Neutrophil (primary cell): ENCODE data around the gene PREX1.

ENCODE experiments used
- H3K27ac ChIP-seq: fragments of 200-600 bp; sonication (generic); 2 replicates; pipeline ENCODE4 v1.5.1; 2016; ENCODE audit warnings: mild to moderate bottlenecking, moderate library complexity
- H3K27me3 ChIP-seq: fragments of 200-600 bp; sonication (generic); 2 replicates; pipeline ENCODE4 v1.6.0; 2016; ENCODE audit warnings: mild to moderate bottlenecking
- H3K36me3 ChIP-seq: fragments of 200-600 bp; sonication (generic); 2 replicates; pipeline ENCODE4 v1.5.1; 2017
- H3K4me1 ChIP-seq, 2 experiments: fragments of 200-600 bp in 1 of 2; sonication (generic) in 1 of 2; 1 replicate in 1 of 2; 2 replicates in 1 of 2; pipeline versions ENCODE4 v1.5.1 to v1.6.1; 2013 to 2016; ENCODE audit warnings: low read depth in 1 of 2, low read length in 1 of 2, mild to moderate bottlenecking in 1 of 2, moderate library complexity in 1 of 2; ENCODE audit not compliant: control insufficient read depth in 1 of 2, insufficient read depth in 1 of 2
- H3K4me3 ChIP-seq, 2 experiments: fragments of 200-600 bp in 1 of 2; sonication (generic) in 1 of 2; 1 replicate in 1 of 2; 2 replicates in 1 of 2; pipeline ENCODE4 v1.5.1; 2013 to 2016; ENCODE audit warnings: low read depth in 1 of 2, low read length in 1 of 2, mild to moderate bottlenecking in 1 of 2, moderate library complexity in 1 of 2
- H3K9me3 ChIP-seq: fragments of 200-600 bp; sonication (generic); 2 replicates; pipeline ENCODE4 v1.5.1; 2016
- CTCF ChIP-seq: fragments of 200-600 bp; sonication (generic); IDR thresholded peaks from 2 replicates; pipeline ENCODE4 v1.5.1; 2016; ENCODE audit warnings: antibody characterized with exemption

Gene PREX1

GRCh38 chr20:48740292-48740649 lies 87.5 kb downstream of the PREX1 start:
- H3K36me3 ChIP-seq: peaks cover 100% of the 10 kb centered on the region
- H3K4me1 ChIP-seq: peaks cover 46 to 59% of the 10 kb centered on the region in 2 experiments
- no peaks in the 10 kb centered on the region for H3K9me3 ChIP-seq
- H3K27ac ChIP-seq: peak overlapping the region; percentile 80
- no peaks in the 10 kb centered on the region for H3K27me3 ChIP-seq
- no peak for TF ChIP-seq CTCF
- no peak overlapping the region for H3K4me3 ChIP-seq

- Histone ChIP-seq H3K4me3 (no peak overlapping the region), H3K4me1 (peaks cover 53 to 65% of the 10 kb centered on the region in 2 experiments), H3K36me3 (peaks cover 100% of the 10 kb centered on the region), H3K9me3 (no peaks in the 10 kb centered on the region), H3K27me3 (no peaks in the 10 kb centered on the region), H3K27ac (peak overlapping the region; percentile 80)
- no peak for TF ChIP-seq CTCF
Observed at GRCh38 chr20:48739395-48740291, 88.2 kb downstream of the PREX1 start.

- H3K4me3 ChIP-seq: peak overlapping the region; percentile 2 to 15
- peaks cover 58 to 73% of the 10 kb centered on the region in 2 experiments for H3K4me1 ChIP-seq
Observed at GRCh38 chr20:48738399-48739304, 89.1 kb downstream of the PREX1 start.

GRCh38 chr20:48738094-48738398 lies 89.8 kb downstream of the PREX1 start:
- Histone ChIP-seq H3K4me3 (peak overlapping the region in 1 of 2 experiments; percentile 9), H3K4me1 (peaks cover 61 to 73% of the 10 kb centered on the region in 2 experiments), H3K36me3 (peaks cover 100% of the 10 kb centered on the region), H3K27me3 (no peaks in the 10 kb centered on the region), H3K27ac (peak overlapping the region; percentile 80), H3K9me3 (no peaks in the 10 kb centered on the region)
- no peak for TF ChIP-seq CTCF

More at GRCh38 chr20:48738399-48739304, 89.1 kb downstream of the PREX1 start:
- H3K27ac ChIP-seq: peak overlapping the region; percentile 80
- peaks cover 100% of the 10 kb centered on the region for H3K36me3 ChIP-seq
- H3K27me3 ChIP-seq: no peaks in the 10 kb centered on the region
- no peak for TF ChIP-seq CTCF
- H3K9me3 ChIP-seq: no peaks in the 10 kb centered on the region

- peaks cover 65 to 78% of the 10 kb centered on the region in 2 experiments for H3K4me1 ChIP-seq
- no peak for TF ChIP-seq CTCF
- no peaks in the 10 kb centered on the region for H3K9me3 ChIP-seq
- H3K4me3 ChIP-seq: peak overlapping the region in 1 of 2 experiments; percentile 9
- peak overlapping the region; percentile 80 for H3K27ac ChIP-seq
- H3K27me3 ChIP-seq: no peaks in the 10 kb centered on the region
- H3K36me3 ChIP-seq: peaks cover 100% of the 10 kb centered on the region
Observed at GRCh38 chr20:48737434-48738093, 90.2 kb downstream of the PREX1 start.
